HEK293T (cell line): ENCODE data around the gene ARL17B.
"Not testable (repeated sequence)": the region's sequence is repeated elsewhere in the genome, so short reads cannot be mapped to it uniquely, and the experiment has no call there.

Source experiments
- BHLHE40 ChIP-seq: fragments of 450-650 bp; IDR thresholded peaks from 2 replicates; pipeline ENCODE4 v1.6.1; 2016; ENCODE audit warnings: mild to moderate bottlenecking, moderate library complexity, borderline replicate concordance
- ELF4 ChIP-seq: fragments of 450-650 bp; IDR thresholded peaks from 2 replicates; pipeline ENCODE4 v1.6.1; 2017; ENCODE audit warnings: antibody characterized with exemption
- FOXK2 ChIP-seq: fragments of 450-650 bp; IDR thresholded peaks from 2 replicates; pipeline ENCODE4 v1.6.1; 2016; ENCODE audit warnings: mild to moderate bottlenecking
- FOXM1 ChIP-seq: fragments of 450-650 bp; IDR thresholded peaks from 2 replicates; pipeline ENCODE4 v1.6.1; 2017; ENCODE audit warnings: mild to moderate bottlenecking, borderline replicate concordance
- ZNF384 ChIP-seq: fragments of 450-650 bp; IDR thresholded peaks from 2 replicates; pipeline ENCODE4 v1.6.1; 2016

GRCh38 chr17:46341220-46341619 lies 20.3 kb downstream of the ARL17B start:
- TF ChIP-seq FOXM1, BHLHE40, ZNF384, ELF4, FOXK2: not testable (repeated sequence)
